Testis (tissue), 3 donors: ENCODE measurements around the gene ZEB2. TPM values are rescaled to one million over a fixed set of nuclear protein-coding genes. Genes with fewer than 3 reads are reported as not detected.

Experiments
- DNase-seq: peaks from one replicate; pipeline ENCODE4 v3.0.0-alpha.2; 2019
- H3K27ac ChIP-seq, 2 donors: fragments of 200-600 bp; sonication (generic); one replicate each; pipeline ENCODE4 v1.5.1; 2019
- H3K27me3 ChIP-seq: fragments of 200-600 bp; sonication (generic); one replicate; pipeline ENCODE4 v1.5.1; 2019
- H3K36me3 ChIP-seq: fragments of 200-600 bp; sonication (generic); one replicate; pipeline ENCODE4 v1.5.1; 2017; ENCODE audit warnings: low read depth; ENCODE audit errors: missing control alignments
- H3K4me1 ChIP-seq: fragments of 200-600 bp; sonication (generic); one replicate; pipeline ENCODE4 v1.5.1; 2019
- H3K4me3 ChIP-seq, 2 donors: fragments of 200-600 bp; sonication (generic); one replicate each; pipeline ENCODE4 v1.5.1; 2017 to 2019
- H3K9me3 ChIP-seq: fragments of 200-600 bp; sonication (generic); one replicate; pipeline ENCODE4 v1.5.1; 2017
- CTCF ChIP-seq, 3 experiments: fragments of 450-650 bp in 2 of 3; fragments of 200-600 bp in 1 of 3; sonication (generic) in 1 of 3; IDR thresholded peaks; one replicate each; pipeline ENCODE4 v1.5.1; 2016 to 2019; ENCODE audit warnings: antibody characterized with exemption in 3 of 3, mild to moderate bottlenecking in 2 of 3, moderate library complexity in 1 of 3
- POLR2A ChIP-seq: fragments of 450-650 bp; IDR thresholded peaks from one replicate; pipeline ENCODE4 v1.6.1; 2017; ENCODE audit warnings: antibody characterized with exemption, mild to moderate bottlenecking, moderate library complexity
- WGBS, 2 donors: methylation state at CpG; one replicate each; pipeline ENCODE4 v1.1.5; 2018; 5-methylcytosine and 5-hydroxymethylcytosine counted together
- intact Hi-C: fragments of 100-400 bp; cut with DNase I; formaldehyde crosslinking; loops from one replicate; pipeline ENCODE4 v1.15.1; 2023; ENCODE audit warnings: low total_unique reads
- polyA plus RNA-seq: library from polyadenylated mRNA; stranded (reverse); fragments of 350-450 nt; fragmentation: Illumina TruSeq; extraction: RNeasy Lipid Tissue Mini Kit (QIAGEN cat#74804); gene quantifications from one replicate; pipeline ENCODE4 v1.2.3, GENCODE V29; 2014; ENCODE audit warnings: low read depth, low replicate concordance; ENCODE audit not compliant: insufficient read depth
- total RNA-seq, 2 donors: library from RNA; depleted of rRNA; stranded (reverse); fragments of >200 nt; gene quantifications; one replicate each; pipeline ENCODE4 v1.2.3, GENCODE V29; 2016

Gene ZEB2
- total and polyA plus RNA-seq, 3 donors from 2014 or later, result 38.7 to 96.4 (median 87.8) TPM

- Histone ChIP-seq H3K4me1 (peaks cover 26% of the 10 kb centered on the region), H3K27me3 (no peaks in the 10 kb centered on the region), H3K27ac (peak overlapping the region; percentile 10 to 17), H3K4me3 (no peak overlapping the region), H3K36me3 (no peaks in the 10 kb centered on the region), H3K9me3 (no peaks in the 10 kb centered on the region)
- 39 to 54% methylated on average over 2 of the region's 2 CpGs for WGBS, 2 donors
- no peak for TF ChIP-seq CTCF (IDR thresholded peaks at IDR 0.05)
- TF ChIP-seq POLR2A, result no peak
- intact Hi-C loops, result no loop called here
- peak; percentile 52 for DNase-seq
These were observed 50.1 kb downstream of the ZEB2 start for GRCh38 chr2:144469798-144470197.

GRCh38 chr2:144468823-144469595, 50.9 kb downstream of the ZEB2 start:
- no peaks in the 10 kb centered on the region for H3K36me3 ChIP-seq
- intact Hi-C loops, result no loop called here
- no peak for DNase-seq
- H3K27me3 ChIP-seq, result no peaks in the 10 kb centered on the region
- peaks cover 26% of the 10 kb centered on the region for H3K4me1 ChIP-seq
- no peaks in the 10 kb centered on the region for H3K9me3 ChIP-seq
- TF ChIP-seq POLR2A (no peak), CTCF (IDR thresholded peaks at IDR 0.05) (no peak)
- H3K27ac ChIP-seq, result peak overlapping the region in 1 of 2 donors; percentile 17
- WGBS, 2 donors, result 49 to 61% methylated on average over 4 of the region's 4 CpGs
- no peak overlapping the region for H3K4me3 ChIP-seq

- 82 to 85% methylated on average over 4 of the region's 4 CpGs for WGBS, 2 donors
- Histone ChIP-seq H3K4me1 (peaks cover 26% of the 10 kb centered on the region), H3K27ac (no peak overlapping the region), H3K27me3 (no peaks in the 10 kb centered on the region), H3K36me3 (no peaks in the 10 kb centered on the region), H3K9me3 (no peaks in the 10 kb centered on the region), H3K4me3 (no peak overlapping the region)
- TF ChIP-seq POLR2A, result no peak
- no peak for TF ChIP-seq CTCF (IDR thresholded peaks at IDR 0.05)
- no peak for DNase-seq
- intact Hi-C loops, result no loop called here
These were observed 52.3 kb downstream of the ZEB2 start for GRCh38 chr2:144467502-144468137.

- intact Hi-C loops, result no loop called here
- Histone ChIP-seq H3K4me3 (no peak overlapping the region), H3K4me1 (peaks cover 31% of the 10 kb centered on the region), H3K9me3 (no peaks in the 10 kb centered on the region), H3K27me3 (no peaks in the 10 kb centered on the region), H3K27ac (no peak overlapping the region), H3K36me3 (no peaks in the 10 kb centered on the region)
- 76 to 80% methylated on average over 10 of the region's 10 CpGs for WGBS, 2 donors
- no peak for DNase-seq
- TF ChIP-seq POLR2A (no peak), CTCF (IDR thresholded peaks at IDR 0.05) (no peak)
These were observed 53.3 kb downstream of the ZEB2 start for GRCh38 chr2:144466637-144467036.
